Suppressor macrophage treated with lipopolysaccharide for 4 hours (primary cell): ENCODE data around the gene PFKM.
"Not testable (repeated sequence)": the region's sequence is repeated elsewhere in the genome, so short reads cannot be mapped to it uniquely, and the experiment has no call there.

Experiments
- DNase-seq: peaks from one replicate; pipeline ENCODE4 v3.0.0-alpha.2; 2020

The PFKM gene

DNA sequence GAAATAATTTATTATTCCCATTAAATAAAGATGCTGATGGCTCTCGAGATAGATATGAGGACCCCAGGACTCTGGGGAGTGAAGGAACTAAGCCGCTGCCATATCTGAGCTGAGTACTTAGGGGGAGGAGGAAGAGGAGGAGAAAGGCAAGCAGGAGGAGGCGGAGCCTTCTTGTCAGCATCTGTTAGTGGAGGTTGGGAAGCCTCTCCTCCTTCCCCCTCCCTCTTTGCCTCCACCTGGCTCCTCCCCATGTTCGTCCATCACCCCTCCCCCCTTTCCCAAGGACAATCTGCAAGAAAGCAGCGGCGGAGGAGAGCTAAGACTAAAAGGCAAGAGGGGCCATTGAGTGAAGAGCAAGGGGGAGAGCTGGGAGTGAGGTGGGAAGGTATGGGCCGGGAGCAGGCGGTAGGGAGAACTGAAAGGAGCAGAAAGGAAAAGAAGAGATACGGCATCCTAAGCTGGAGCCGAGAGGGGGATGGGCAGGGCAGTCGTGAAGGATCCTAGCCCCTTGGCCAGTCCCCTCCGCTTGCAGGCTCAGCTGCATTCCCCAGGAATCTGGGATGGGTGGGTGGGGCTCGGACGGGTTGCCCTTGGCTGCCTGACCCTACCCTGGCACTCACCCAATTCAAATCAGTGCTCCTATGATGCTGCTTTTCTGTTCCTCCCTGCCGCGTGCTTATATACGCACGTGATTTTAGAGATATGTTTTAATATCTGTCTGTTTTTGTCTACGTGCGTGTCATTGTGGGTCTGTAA, at the start of gene PFKM:
Gene PFKM (plus strand): TSS at position 287 of the 756 bp plus-strand sequence. CDS start 3,411 bp downstream, outside the sequence.
- DNase-seq = peak; percentile 56

DNA sequence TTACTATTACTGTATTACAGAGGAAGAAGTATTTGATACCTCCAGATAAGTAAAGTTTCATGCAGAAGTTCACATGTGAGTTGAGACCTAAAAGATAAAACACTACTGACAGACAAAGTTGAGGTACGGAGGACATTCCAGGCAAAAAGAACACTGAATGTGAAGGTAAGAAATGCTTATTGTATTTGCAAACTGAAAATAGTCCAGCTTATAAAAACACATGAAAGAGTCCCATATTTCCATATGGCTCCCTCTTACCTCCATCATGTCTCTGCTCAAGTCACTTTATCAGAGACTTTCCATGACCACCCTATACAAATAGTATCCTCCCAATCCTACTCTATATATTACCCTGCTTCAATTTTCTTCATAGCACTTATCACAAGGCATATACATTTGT, 49.1 kb upstream of the PFKM start:
- DNase-seq = no peak

DNA sequence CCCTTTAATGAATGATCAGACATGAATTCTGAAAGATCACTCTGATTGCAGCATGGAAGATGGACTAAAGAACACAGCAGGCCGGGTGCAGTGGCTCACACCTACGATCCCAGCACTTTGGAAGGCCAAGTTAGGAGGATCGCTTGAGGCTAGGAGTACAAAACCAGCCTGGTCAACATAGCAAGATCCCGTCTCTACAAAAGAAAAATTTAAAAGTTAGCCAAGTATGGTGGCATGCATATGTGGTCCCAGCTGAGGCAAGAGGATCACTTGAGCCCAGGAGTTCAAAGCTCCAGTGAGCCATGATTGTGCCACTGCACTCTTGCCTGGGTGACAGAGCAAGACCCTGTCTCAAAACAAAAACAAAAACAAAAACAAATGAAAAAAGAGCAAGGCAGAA, 48.4 kb upstream of the PFKM start:
- DNase-seq = no peak

DNA sequence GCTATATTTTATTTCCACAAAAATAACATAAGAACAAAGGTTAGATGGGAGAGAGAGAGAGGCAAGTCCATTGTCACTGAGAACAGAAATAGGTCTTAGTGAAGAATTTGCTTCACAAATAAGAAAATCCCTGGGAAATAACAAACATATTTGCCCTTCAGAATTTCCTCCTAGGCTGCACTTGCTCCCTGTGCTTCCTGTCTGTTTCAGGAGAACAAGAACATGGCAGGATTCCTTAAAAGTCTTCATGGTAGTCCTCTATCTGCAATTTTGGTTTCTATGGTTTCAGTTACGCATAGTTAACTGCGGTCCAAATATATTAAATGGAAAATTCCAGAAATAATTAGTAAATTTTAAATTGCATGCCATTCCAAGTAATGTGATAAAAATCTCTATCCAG, 47.4 kb upstream of the PFKM start:
- DNase-seq = no peak

DNA sequence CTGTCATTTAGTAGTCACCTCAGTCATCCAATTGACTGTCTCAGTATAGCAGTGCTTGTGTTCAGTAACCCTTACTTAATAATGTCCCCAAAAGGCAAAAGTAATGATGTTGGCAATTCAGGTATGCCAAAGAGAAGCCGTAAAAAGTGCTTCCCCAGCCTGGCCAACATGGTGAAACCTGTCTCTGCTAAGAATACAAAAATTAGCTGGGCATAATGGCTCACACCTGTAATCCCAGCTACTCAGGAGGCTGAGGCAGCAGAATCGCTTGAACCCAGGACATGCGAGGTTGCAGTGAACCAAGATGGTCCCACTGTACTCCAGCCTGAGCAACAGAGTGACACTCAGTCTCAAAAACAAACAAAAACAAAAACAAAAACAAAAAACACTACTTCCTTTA, 46.9 kb upstream of the PFKM start:
- no peak for DNase-seq

DNA sequence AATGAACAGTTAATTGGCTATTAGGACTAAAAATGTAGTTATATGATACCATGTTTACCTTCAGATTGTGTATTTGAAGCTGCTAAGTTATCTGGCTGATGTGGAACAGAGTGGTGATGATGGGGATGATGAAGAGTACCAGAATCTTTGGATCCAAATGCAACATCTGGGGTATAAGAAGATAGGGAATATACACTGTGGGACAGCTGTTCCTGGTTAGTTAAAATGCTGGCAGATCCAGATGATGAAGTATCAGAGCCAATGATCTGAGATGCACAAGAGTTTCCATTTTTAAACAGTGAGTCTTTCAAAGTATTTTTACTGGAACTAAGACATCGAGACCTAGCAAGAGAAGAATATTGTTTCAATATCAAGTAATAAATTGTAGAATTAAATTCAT, 44.9 kb upstream of the PFKM start:
- no peak for DNase-seq

DNA sequence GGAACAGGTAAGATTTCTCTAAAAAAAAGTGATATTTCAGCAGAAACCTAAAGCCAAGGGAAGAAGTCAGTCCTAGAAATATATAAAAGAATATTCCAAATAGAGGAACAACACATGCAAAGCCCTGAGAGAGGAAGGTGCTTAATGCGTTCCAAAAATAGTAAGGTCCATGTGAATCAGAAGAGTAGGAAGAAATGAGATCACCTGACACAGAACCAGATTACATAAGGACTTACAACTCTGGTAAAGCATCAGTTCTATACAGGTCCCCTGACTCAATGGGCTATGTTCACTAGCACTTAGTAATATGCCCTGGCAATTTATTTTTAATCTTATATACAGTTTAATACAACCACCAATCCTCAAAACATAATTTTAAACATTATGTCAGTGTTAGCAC, 43.3 kb upstream of the PFKM start:
- peak; percentile 14 for DNase-seq

DNA sequence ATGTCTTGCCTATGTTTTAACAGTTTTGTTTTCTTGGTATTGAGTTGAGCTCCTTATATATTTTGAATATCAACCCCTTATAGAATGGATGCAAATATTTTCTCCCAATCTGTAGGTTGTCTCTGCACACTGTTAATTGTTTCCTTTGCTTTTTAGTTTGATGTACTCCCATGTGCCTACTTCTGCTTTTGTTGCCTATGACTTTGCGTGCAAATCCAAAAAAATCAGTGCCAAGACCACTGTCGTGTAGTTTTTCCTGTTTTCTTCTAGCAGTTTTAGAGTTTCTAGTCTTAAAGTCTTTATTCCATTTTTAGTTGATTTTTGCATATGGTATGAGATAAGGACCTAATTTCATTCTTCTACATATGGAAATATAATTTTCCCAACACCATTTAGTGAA, 42.1 kb upstream of the PFKM start:
- no peak for DNase-seq

DNA sequence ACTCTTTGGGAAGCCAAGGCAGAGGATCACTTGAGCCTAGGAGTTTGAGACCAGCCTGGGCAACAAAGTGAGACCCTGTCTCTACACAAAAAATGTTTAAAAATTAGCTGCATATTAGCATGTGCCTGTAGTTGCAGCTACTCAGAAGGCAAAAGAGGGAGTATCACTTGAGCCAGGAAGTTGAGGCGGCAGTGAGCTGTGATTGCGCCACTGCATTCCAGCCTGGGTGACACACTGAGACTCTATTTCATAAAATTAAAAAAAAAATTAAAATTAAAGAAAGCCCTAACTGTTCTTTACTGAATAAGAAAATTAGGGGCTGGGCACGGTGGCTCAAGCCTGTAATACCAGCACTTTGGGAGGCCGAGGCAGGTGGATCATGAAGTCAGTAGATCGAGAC, 40.3 kb upstream of the PFKM start:
- DNase-seq = peak; percentile 18

DNA sequence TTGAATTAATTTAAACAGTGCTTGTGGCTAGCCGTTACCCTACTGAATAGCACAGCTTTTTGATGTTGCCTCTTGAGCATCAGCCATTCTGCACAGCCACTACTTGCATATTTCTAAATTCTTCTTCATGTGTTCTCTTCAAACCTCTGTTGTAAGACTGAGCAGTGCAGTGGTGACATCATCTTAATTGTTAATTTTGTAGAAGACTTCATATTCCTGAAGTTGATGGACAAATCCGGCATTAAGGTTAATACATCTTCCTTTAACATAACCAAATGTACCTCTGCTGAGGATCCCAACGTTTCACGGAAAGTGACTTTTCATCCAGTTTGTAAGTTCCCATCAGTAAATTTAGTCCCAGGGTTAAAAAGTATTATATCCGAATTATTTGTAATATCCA, 38.9 kb upstream of the PFKM start:
- no peak for DNase-seq

DNA sequence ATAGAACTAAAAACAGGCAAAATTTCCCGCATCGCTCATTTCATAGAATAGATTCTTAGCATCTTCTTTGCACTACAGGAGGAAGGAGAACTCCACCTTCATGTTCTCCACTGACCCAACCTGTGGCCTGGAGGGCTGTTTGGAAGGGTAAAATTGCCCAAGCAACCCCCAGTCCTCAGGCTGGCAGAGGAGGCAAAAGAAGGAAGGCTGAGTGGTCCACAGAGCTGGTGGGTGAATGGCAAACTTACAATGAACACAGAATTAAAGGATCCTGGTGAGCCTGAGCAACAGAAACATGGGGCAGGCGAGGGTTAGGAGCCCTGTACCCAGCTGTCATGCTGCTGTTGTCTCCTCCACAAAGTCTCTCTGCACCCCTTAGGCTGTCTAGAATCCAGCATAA, 38.3 kb upstream of the PFKM start:
- no peak for DNase-seq

DNA sequence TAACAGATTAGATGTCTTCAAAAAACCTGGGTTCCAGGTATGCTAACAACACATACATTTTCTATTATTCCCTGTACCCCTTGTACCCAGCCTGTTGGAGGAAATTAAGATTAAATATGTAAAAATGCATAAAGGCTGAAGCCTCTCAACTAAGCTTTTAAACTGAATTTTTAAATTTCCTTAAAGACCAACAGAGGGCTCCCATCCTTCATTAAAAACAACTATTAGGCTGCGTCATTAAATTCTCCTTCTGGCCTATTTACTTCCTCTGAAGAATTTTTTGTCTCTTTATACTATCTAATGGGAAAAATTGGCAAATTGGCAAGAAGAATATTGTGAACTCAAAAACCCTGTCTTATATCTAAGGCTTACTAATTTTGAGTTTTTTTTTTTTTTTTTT, 35.1 kb upstream of the PFKM start:
- DNase-seq = no peak

DNA sequence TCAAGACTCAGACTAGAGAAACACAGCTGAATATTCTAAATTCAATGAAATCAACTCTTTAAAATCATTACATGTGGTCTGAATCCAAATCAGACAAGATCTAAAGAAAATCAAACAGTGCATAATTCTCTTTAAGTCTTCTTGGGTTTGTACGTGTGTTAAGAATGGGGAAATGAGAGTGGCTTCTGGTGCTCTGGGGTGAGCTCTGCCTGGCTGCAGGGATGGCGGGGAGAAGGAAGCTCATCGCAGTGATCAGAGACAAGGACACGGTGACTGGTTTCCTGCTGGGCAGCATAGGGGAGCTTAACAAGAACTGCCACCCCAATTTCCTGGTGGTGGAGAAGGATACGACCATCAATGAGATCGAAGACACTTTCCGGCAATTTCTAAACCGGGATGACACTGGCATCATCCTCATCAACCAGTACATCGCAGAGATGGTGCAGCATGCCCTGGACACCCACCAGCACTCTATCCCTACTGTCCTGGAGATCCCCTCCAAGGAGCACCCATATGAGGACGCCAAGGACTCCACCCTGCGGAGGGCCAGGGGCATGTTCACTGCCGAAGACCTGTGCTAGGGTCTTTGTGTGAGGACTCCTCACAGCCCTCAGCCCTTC, 34.2 kb upstream of the PFKM start:
- DNase-seq = no peak

DNA sequence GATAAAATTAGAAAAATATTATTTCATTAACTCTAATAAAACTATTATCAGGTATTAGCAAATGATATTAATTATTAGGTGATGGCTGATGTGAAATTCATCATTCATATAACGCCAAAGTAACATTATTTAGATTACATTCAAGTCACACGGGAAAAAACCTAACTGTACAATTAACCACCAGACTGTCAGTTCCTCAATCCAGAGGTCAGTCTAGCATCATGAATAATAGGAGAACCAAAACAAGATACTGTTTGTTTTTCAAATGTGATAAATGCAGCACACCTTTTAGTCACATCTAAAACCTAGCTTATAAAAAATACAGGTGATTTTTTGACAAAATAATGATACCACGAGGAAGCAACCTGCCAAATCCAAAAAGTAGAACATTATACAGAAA, 32.8 kb upstream of the PFKM start:
- no peak for DNase-seq

DNA sequence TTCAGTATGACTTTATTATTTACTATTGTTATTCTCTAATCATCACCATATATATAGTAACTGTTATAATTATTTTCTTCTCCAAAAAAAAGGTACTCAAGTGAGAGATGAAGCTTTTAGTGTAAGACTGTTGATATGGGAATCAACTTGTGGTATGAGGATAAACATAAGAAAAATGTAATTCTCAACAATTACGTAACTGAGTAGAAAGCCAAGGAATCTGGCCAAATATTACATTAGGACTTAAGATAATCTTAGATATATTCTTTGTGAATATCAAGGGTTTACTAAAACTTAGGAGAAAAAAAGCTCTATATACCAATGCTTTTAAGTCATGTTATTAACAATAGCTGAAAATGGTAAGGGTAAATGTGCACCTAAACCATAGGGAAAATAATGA, 26.6 kb upstream of the PFKM start:
- no peak for DNase-seq

DNA sequence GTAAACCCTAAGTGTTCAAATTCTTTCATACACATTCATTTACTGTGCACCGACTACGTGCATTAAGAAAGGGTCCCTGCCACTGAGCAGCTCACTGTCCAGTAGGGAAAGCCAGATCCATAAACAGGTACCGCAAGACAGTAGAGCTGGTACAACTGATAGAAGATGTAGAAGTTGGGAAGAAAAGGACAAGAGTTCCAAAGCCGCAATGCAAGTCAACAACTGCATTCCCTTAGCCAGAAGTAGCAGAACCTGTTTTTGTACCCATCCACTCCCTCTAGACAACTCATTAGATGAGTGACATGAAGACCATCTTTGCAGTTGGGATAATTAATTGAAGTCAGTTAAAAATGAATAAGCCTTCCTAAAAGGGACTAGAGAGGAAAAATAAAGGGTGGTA, 14.6 kb upstream of the PFKM start:
- DNase-seq = no peak

DNA sequence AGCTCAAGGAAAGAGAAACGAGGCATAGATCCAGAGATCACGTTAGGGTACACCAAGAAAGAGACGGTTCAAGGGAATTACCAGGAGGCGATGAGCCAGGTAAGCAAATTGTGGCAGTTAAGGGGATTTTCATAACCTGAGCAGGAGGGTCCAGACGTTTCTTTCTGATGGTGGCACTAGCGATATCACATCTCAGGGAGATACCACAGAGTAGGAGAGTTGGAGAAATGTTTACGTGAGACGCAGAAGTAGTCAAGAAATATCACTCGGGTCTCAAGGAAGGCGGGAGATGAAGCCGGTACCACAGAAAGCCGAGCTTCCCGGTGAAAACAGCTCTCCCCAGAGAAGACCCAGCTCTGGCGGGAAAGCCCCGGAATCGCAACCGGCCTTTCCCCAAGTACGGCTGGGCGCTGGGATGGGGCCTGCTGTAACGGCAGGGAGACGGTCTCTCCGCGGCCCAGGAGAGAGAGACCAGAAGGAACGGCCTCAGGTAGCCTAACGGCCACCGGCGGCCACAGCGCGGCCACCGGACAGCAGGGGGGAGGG, 13.8 kb upstream of the PFKM start:
- DNase-seq = peak; percentile 46

DNA sequence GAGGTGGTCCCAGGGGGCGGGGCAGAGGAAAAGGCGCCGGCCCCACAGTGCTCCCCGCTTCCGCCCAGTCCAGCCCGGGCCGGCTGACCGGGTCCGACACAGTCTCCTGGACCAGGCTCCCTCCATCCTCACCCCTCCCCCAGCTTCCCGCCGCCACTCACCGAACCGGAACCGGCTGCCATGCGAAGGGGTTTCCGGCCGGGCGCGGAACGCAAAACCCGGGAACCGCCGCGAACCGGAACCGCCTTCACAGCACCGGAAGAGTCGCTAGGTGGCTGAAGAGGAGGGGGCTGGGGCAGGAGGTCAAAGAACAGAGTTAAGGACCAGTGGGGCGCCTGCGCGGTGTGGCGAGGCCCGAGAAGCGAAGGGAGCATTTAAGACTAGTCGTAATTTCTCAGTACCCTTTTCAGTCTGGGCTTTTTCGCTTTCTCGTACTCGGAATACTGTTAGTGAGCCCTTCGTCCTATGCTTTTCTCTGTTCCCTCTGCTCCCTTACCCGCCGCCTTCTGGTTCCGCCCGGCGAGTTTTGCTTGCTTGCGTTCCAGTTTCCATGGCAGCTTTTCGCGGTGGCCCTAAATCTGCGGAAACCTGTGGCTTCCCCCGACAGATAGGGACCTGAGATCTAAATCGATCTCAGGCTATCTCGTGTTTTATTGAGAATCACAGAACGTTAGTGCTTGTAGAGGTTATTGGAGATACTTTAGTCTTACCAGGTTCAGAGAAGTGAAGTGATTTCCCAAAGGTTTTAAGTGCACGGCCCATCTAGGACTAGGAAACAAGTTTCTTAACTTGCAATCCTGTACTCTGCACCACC, 13.1 kb upstream of the PFKM start, which contains the start of gene SENP1:
Gene SENP1 (minus strand): TSS at position 213 of the 814 bp plus-strand sequence. CDS start 4,607 bp downstream, outside the sequence.
- DNase-seq = peak; percentile 92

DNA sequence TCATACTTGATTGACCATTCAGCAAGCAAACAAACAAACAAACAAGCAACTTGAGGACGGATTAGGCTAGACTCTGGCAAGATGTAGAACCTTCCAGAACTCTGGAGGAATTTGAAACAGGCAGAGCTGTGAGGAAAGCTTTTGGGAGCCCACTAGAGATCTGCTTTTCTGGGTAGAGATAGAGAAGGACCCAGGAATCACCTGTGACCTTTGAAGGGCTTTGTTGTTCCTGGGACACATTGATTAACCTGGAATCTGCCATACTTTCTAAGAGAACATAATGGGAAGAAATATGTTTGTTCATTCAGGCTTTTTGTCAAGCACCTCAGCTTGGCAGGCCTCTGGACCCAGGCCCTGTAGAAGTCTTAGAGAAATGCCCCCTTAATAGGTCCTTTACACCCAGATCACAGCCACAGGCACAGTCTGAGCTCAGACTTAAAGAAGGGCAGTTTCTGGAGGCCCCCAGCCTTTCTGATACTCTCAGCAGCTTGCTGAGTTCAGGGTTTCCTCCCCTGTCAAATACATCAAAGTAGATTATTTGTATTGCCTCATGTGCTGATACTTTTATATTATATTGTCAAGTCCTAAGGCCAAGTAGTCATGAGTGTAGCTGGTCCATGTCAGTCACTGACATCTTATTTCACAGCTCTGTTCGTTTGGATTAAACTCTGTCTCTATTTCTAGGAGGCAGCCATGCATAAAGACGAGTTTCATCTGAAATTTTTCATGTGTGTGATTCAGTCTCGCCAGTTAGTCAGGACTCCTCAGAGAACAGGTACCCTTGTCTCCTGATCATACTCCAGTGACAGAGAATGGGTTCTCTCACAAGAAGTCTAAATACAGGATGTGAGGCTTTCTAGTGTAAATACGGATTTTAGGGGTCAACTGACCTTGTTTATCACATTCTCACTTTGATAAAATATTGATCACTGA, 12.2 kb upstream of the PFKM start:
- DNase-seq = no peak

DNA sequence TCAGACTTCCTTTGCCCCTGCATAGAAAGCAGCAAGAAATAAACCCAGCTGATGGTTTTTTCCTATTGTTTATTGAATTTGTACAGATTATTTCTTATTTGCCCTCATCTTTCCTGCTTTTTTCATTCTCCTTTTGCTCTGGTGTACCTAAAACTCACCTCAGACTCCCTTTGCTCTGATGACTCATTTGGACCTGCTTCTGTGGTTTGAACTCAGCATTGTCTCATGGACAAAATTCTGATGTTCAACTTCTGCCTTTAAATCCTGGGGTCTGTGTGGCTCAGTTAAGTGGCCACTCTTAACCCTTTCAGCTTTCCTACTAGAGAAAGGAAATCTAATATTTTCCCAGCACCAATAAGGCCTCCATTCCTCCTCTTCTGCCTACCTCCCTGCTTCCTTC, 9.7 kb upstream of the PFKM start:
- DNase-seq = no peak

DNA sequence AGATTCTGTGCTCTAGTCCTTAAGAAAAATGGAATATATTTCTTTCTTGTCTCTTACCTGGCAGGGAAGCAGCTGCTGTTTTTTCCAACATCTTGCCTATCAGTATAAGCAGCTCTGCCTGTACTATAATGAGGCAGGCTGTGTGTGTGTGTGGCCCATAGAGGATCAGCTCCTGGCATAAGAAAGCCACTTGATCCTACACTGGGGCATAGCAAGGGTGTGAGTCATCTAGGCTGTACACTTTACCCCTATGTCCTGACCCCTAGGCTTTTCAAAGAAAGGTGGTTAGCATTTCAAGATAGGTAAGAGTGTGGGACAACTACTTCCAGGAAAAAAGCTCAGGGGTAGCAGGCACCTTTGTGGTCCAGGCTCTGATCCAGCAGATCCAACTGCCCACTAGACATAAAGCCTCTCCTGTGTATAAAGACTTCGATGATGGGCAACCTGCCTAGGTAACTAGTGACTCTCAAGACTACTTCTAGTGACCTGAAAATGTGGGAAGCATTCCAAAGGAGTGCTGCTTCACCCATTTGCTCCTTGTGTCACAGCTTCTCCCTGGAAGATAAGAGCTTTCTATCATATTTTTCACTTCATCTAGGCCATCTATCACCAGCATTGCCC, 8.4 kb upstream of the PFKM start:
- DNase-seq = no peak

DNA sequence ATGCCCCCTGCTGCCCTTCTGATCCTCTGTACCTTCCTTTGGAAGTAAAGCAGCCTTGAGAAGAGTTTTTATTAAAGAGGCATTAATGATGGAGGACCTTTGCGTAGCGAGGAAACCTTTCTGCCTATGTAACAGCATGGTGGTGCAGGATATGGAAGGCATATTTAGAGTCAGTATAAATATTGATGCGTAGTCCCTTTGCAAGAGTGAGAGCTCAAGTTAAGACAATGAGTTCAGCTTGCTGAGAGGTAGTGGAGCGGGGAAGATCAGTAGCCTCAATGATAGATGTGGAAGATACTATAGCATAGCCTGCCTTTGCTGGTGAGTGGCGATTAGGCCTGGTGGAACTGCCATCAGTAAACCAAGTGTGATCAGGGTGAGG, 7.9 kb upstream of the PFKM start:
- DNase-seq = not testable (repeated sequence)
